Measurements from ENCODE around the gene SP6.

GRCh38 chr17:47852113-47852949 is 1.4 kb upstream of the SP6 start:
- TF ChIP-seq POLR2A (IDR thresholded peaks at IDR 0.05) (no peak), CTCF (IDR thresholded peaks at IDR 0.05) (no peak)
